GM19099 (cell line): Measurements from ENCODE around the gene FGF12.

Source experiments
- POLR2A ChIP-seq: IDR thresholded peaks from 3 replicates; pipeline ENCODE4 v1.6.1; 2011; ENCODE audit warnings: low read depth; ENCODE audit not compliant: insufficient read length; ENCODE audit errors: extremely low read depth

FGF12 gene

GRCh38 chr3:192332386-192333291 is 394.7 kb downstream of the FGF12 start:
- TF ChIP-seq POLR2A, result no peak

DNA sequence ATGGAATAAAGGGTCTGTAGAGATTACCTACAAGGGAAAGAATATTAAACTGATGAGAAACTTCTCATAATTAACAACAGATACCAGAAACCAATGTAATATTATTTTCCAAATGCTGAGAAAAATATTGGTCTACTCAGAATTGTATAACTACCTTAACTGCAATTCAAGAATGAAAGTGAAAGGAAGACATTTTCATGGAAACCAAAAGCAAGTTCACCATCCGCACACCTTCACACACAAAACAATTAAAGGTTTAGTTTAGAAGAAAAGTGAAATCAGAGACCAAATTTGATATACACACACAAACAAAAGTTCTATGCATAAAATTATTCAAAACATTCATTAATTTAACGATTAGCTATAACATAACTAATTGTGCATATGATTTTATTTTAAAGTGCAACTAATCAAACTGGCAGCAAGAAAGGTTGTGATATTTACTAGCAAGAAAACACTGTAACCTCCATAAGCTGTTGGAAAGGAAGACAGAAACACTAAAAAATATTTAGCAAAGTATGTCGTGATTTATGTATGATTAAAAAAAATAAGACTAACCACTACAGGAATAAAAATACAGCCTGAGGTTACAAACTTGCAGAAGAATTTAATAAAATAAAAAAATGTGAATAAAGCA is 395.5 kb downstream of the FGF12 start:
- TF ChIP-seq POLR2A, result no peak

DNA sequence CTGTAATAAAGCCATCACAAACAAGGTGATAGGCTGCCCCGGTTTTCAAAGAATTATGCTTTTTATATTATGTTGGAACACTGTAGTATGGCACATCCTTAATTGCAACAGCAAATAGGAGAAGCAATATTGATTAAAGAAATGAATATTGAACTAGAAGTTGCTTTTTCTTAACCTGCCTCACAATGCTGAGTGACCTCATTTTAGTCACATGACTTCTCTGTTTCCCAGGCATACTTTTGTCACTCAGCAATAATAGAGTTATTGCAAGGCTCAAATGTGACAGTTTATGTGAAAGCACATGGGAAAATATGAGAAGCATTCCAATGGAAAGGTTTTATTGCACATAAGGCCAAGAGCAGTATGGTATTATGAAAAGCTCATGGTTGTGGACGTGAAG is 400.7 kb downstream of the FGF12 start:
- no peak for TF ChIP-seq POLR2A

- TF ChIP-seq POLR2A, result no peak
Measured at GRCh38 chr3:192317564-192317963, 409.8 kb downstream of the FGF12 start.

- TF ChIP-seq POLR2A, result no peak
Measured at GRCh38 chr3:192313605-192314004, 413.7 kb downstream of the FGF12 start.

GRCh38 chr3:192307631-192308030 is 419.7 kb downstream of the FGF12 start:
- TF ChIP-seq POLR2A, result no peak

- no peak for TF ChIP-seq POLR2A
Measured at GRCh38 chr3:192303235-192303634, 424.1 kb downstream of the FGF12 start.

- TF ChIP-seq POLR2A, result no peak
Measured at GRCh38 chr3:192302721-192303120, 424.6 kb downstream of the FGF12 start.

- no peak for TF ChIP-seq POLR2A
Measured at GRCh38 chr3:192299921-192300320, 427.4 kb downstream of the FGF12 start.

DNA sequence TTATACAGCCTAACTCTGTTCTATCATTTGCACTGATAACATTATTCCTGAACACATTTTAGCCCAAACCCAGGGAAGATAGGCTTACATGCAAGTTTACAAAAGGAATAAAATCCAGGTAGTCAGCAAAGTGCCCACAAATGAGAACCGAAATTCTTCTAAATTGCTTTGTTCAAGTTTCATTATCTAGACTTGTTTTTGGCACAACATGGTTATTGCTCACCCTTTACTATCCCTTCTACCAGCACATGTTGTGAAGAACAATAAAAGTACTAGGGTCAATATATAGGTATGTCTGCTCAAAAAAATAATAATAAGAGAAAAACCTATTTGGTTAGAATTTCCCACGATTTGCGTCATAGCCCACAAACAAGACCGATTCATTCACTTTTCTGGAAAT is 430.5 kb downstream of the FGF12 start:
- TF ChIP-seq POLR2A, result no peak

DNA sequence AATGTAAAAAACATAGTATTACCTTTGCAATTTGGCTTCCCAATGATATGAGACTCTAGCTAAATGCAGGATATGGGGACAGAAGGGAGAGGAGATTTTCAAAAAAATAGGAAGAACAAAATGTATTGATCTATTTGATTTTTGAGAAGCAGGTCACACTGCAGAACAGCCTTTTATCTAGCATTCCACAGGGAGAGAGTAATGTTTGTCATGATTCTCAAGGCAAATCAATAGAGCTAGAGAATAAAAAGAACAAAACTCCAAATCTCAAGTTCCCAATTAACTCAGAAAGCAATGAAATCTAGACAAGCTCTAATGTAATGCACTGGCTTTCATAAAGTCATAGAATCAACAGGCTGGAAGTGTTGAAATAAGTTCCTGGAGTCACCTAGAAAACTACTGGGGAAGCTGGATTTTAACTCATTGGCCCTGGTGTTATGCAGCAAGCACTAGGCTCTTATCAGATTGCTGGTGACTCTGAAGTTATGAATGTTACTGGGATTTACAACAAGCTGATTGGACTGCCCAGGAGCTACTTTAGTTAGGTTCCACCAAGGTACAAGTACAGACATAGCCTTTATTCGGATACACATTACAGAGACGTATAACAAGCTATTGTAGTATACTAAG is 442.8 kb downstream of the FGF12 start:
- no peak for TF ChIP-seq POLR2A

DNA sequence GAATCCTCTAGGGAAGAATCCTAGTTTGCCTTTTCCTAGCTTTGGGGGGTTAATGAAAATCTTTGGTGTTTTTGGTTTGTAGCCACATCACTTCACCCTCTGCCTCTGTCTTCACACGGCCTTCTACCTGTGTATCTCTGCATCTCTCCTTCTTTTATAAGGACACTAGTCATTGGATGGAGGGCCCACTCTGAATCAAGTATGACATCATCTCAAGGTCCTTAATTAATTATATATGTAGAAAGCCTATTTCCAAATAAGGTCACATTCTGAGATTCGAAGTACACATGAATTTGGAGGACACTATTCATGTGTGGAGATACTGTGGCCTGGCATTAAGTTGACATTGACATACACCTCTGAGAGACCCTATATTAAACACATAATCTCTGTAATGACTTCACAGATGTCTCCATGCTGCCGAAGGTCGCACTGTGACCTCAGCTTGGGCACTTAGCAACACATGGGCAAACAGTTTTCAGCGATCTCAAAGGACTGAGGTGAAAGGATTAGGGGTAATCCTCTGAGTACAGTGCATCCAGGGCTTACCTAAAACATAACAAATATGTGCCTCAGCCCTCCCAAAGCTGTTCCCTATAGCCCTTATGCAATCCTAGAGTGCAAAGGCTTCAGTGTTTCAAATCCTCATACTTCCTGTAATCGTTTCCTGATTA is 446.0 kb downstream of the FGF12 start:
- no peak for TF ChIP-seq POLR2A

- no peak for TF ChIP-seq POLR2A
Measured at GRCh38 chr3:192279664-192280063, 447.7 kb downstream of the FGF12 start.

GRCh38 chr3:192277477-192277876 is 449.9 kb downstream of the FGF12 start:
- TF ChIP-seq POLR2A, result no peak

GRCh38 chr3:192275741-192276355 is 451.5 kb downstream of the FGF12 start:
- TF ChIP-seq POLR2A, result no peak
